DND-41 (cell line): ENCODE data around the gene PRF1.

Experiments
- ATAC-seq: fragments of 200-7000 bp; cut with Tn5 transposase; 3 replicates; pipeline ENCODE4 v1.9.1; 2021; ENCODE audit warnings: low read depth; ENCODE audit not compliant: insufficient read depth
- DNase-seq: peaks from one replicate; pipeline ENCODE4 v3.0.0-alpha.2; 2020
- H2AFZ ChIP-seq: 2 replicates; pipeline ENCODE4 v1.6.0; 2012; ENCODE audit warnings: low read depth, low read length
- H3K27ac ChIP-seq: 2 replicates; pipeline ENCODE4 v1.5.1; 2012; ENCODE audit warnings: low read length, inconsistent platforms
- H3K27me3 ChIP-seq: fragments of 200-600 bp; sonication (generic); 2 replicates; pipeline ENCODE4 v1.6.0; 2012; ENCODE audit warnings: low read length, mild to moderate bottlenecking, inconsistent platforms; ENCODE audit not compliant: insufficient read depth, poor library complexity
- H3K36me3 ChIP-seq: 2 replicates; pipeline ENCODE4 v1.5.1; 2012; ENCODE audit warnings: low read length, inconsistent platforms; ENCODE audit not compliant: insufficient read depth
- H3K4me1 ChIP-seq: 2 replicates; pipeline ENCODE4 v1.5.1; 2012; ENCODE audit warnings: mild to moderate bottlenecking, low read length; ENCODE audit not compliant: insufficient read depth
- H3K4me2 ChIP-seq: 2 replicates; pipeline ENCODE4 v1.6.0; 2012; ENCODE audit warnings: mild to moderate bottlenecking, moderate library complexity, low read length, inconsistent platforms; ENCODE audit not compliant: insufficient read depth
- H3K4me3 ChIP-seq, 2 experiments: fragments of 200-600 bp in 1 of 2; shearing (Covaris generic) in 1 of 2; 2 replicates each; pipeline ENCODE4 v1.5.1; 2012 to 2016; ENCODE audit warnings: inconsistent platforms in 2 of 2, low read length in 2 of 2, mild to moderate bottlenecking in 2 of 2, low read depth in 1 of 2, moderate library complexity in 1 of 2
- H3K79me2 ChIP-seq: 2 replicates; pipeline ENCODE4 v1.6.0; 2012; ENCODE audit warnings: low read length, inconsistent platforms; ENCODE audit not compliant: insufficient read depth
- H3K9ac ChIP-seq: 2 replicates; pipeline ENCODE4 v1.6.0; 2012; ENCODE audit warnings: low read depth, mild to moderate bottlenecking, inconsistent platforms, low read length, moderate library complexity
- H3K9me3 ChIP-seq: 2 replicates; pipeline ENCODE4 v1.5.1; 2012; ENCODE audit warnings: low read length, moderate library complexity, mild to moderate bottlenecking, inconsistent platforms; ENCODE audit not compliant: insufficient read depth, severe bottlenecking
- H4K20me1 ChIP-seq: 2 replicates; pipeline ENCODE4 v1.6.0; 2012; ENCODE audit warnings: low read length; ENCODE audit not compliant: insufficient read depth
- EZH2 ChIP-seq: IDR thresholded peaks from 3 replicates; pipeline ENCODE4 v1.6.1; 2012; ENCODE audit warnings: borderline replicate concordance, low read depth, mild to moderate bottlenecking, moderate library complexity, low read length, inconsistent platforms; ENCODE audit not compliant: severe bottlenecking
- TF ChIP-seq, protein P1 (sequence below): IDR thresholded peaks from 2 replicates; pipeline ENCODE4 v1.5.1; 2012; ENCODE audit warnings: borderline replicate concordance, low read length, moderate library complexity, mild to moderate bottlenecking; ENCODE audit not compliant: poor library complexity, severe bottlenecking; ENCODE audit errors: extremely low read depth

Gene PRF1

DNA sequence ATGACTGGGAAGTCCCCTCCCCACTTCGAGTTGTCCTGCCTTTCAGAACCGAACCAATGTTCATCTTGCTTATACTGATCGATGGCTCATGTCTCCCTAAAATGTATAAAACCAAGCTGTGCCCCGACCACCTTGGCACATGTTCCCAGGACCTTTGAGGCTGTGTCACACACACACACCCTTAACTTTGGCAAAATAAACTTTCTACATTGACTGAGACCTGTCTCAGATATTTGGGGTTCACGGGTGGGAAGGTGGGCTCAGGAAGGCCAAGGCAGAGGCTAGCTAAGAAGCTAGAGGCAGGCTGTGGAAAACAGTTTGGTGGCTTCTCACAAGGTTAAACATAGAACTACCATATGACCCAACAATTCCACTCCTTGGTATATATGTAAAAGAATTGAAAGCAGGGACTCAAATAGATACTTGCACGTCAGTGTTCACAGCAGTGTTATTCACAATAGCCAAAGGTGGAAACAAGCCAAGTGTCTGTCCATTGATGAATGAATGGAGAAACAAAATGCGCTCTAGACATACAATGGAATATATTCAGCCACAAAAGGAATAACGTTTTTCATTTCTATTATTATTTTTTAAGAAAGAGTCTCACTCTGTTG lies 15.4 kb downstream of the PRF1 start:
- DNase-seq: no peak
- no peaks in the 10 kb centered on the region for H3K36me3 ChIP-seq
- H3K4me1 ChIP-seq: no peaks in the 10 kb centered on the region
- no peak overlapping the region for H2AFZ ChIP-seq
- H3K27ac ChIP-seq: no peak overlapping the region
- H3K9ac ChIP-seq: no peak overlapping the region
- H3K4me2 ChIP-seq: no peak overlapping the region
- no peak overlapping the region for H3K4me3 ChIP-seq
- TF ChIP-seq EZH2: no peak
- TF ChIP-seq, protein P1, sequence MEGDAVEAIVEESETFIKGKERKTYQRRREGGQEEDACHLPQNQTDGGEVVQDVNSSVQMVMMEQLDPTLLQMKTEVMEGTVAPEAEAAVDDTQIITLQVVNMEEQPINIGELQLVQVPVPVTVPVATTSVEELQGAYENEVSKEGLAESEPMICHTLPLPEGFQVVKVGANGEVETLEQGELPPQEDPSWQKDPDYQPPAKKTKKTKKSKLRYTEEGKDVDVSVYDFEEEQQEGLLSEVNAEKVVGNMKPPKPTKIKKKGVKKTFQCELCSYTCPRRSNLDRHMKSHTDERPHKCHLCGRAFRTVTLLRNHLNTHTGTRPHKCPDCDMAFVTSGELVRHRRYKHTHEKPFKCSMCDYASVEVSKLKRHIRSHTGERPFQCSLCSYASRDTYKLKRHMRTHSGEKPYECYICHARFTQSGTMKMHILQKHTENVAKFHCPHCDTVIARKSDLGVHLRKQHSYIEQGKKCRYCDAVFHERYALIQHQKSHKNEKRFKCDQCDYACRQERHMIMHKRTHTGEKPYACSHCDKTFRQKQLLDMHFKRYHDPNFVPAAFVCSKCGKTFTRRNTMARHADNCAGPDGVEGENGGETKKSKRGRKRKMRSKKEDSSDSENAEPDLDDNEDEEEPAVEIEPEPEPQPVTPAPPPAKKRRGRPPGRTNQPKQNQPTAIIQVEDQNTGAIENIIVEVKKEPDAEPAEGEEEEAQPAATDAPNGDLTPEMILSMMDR: no peak
- no peak for ATAC-seq
- H4K20me1 ChIP-seq: no peaks in the 10 kb centered on the region
- no peaks in the 10 kb centered on the region for H3K9me3 ChIP-seq
- H3K79me2 ChIP-seq: no peaks in the 10 kb centered on the region
- no peaks in the 10 kb centered on the region for H3K27me3 ChIP-seq

DNA sequence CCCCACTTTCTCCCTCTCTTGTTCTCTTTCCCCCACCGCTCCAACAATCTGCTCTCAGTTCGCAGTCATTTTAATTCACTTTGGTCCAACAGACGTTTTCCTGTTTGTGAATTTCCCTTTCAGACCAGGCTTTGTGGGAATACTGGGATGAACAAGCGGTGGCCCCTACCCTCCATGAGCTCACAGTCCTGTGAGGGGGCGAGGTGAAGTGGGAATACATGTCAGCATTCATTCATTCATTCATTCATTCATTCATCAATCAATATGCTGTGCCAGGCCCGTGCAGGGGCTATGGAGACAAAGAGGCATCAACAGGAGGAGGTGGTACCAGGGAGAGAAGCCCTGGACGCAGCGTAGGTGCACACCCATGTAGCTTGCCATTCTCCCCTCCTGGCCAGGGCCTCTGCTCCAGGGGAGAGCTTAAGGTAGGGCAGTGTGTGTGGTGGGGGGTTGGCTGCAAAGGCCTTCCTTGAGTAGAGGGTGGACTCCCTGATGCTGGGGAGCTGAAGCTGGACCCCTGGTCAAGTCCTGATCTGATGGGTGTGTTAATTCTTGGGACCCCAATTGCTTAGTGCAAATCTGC lies 16.1 kb downstream of the PRF1 start:
- Histone ChIP-seq H3K4me1 (no peaks in the 10 kb centered on the region), H3K9ac (no peak overlapping the region), H3K36me3 (no peaks in the 10 kb centered on the region), H3K9me3 (no peaks in the 10 kb centered on the region), H3K79me2 (no peaks in the 10 kb centered on the region), H3K27ac (no peak overlapping the region), H3K27me3 (no peaks in the 10 kb centered on the region), H2AFZ (no peak overlapping the region), H3K4me2 (no peak overlapping the region), H4K20me1 (no peaks in the 10 kb centered on the region), H3K4me3 (no peak overlapping the region)
- no peak for ATAC-seq
- no peak for TF ChIP-seq EZH2
- TF ChIP-seq, protein P1: no peak
- DNase-seq: no peak

DNA sequence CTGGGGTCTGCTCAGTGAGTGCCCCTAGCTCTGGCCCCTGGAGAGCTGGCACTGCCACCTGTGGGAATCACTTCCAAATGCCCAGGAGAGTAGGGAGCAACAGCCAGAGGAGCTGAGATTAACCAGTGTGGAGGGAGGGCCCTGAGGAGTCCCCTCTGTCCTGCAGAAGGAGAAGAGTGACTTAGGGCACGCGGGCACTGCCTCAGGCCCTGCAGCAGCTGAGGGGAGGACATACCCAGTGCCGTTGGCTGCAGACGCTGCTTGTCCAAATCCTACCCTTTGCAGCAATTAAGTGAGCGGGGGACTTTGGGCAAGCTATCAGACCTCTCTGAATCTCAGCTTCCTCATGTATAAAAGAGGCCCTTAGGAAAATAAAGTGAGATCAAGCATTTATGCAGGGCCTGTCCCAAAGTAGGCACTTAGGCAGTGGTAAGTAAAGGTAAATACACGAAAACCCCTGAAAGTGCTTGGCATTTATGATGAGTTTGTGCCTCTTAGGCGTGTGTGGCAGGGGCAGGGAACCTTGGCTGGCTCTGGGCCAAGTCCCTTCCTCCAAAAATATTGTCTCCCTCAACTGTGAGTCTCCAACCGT lies 16.9 kb downstream of the PRF1 start:
- H3K4me2 ChIP-seq: no peak overlapping the region
- no peak overlapping the region for H3K27ac ChIP-seq

More for the DNA sequence above, 16.9 kb downstream of the PRF1 start:
- Histone ChIP-seq H3K4me1 (no peaks in the 10 kb centered on the region), H4K20me1 (no peaks in the 10 kb centered on the region), H3K9ac (no peak overlapping the region), H3K36me3 (no peaks in the 10 kb centered on the region), H2AFZ (no peak overlapping the region), H3K79me2 (no peaks in the 10 kb centered on the region), H3K27me3 (no peaks in the 10 kb centered on the region), H3K9me3 (no peaks in the 10 kb centered on the region), H3K4me3 (no peak overlapping the region)
- no peak for ATAC-seq
- no peak for TF ChIP-seq EZH2
- TF ChIP-seq, protein P1: no peak
- DNase-seq: no peak
